SU-DHL-6 (cell line): ENCODE data around the gene RAB9A.
A peak's percentile ranks its signal among the peaks of the same experiment; 100 is the strongest.

ENCODE experiments used
- H2AFZ ChIP-seq: fragments of 200-600 bp; sonication (generic); 2 replicates; pipeline ENCODE4 v1.6.1; 2014; ENCODE audit warnings: low read depth, mild to moderate bottlenecking, moderate library complexity, mixed read lengths, antibody characterized with exemption, low read length; ENCODE audit not compliant: severe bottlenecking
- H3F3A ChIP-seq: fragments of 200-600 bp; shearing (Covaris generic); 2 replicates; pipeline ENCODE4 v1.6.0; 2016; ENCODE audit warnings: antibody characterized with exemption, mild to moderate bottlenecking; ENCODE audit not compliant: insufficient read depth
- H3K27ac ChIP-seq: fragments of 200-600 bp; sonication (generic); 2 replicates; pipeline ENCODE4 v1.5.1; 2016; ENCODE audit warnings: low read depth, mild to moderate bottlenecking, low read length, moderate library complexity, mixed read lengths
- H3K27me3 ChIP-seq: fragments of 200-600 bp; sonication (generic), shearing (Covaris generic); 2 replicates; pipeline ENCODE4 v1.6.0; 2014; ENCODE audit warnings: mild to moderate bottlenecking, low read length
- H3K36me3 ChIP-seq: fragments of 200-600 bp; sonication (generic); 2 replicates; pipeline ENCODE4 v1.6.1; 2014; ENCODE audit warnings: mild to moderate bottlenecking, low read length, mixed read lengths
- H3K4me2 ChIP-seq: fragments of 300-600, 200-600 bp; shearing (Covaris generic), sonication (generic); 2 replicates; pipeline ENCODE4 v1.6.0; 2014; ENCODE audit warnings: low read length, low read depth, mild to moderate bottlenecking; ENCODE audit not compliant: poor library complexity, severe bottlenecking
- H3K4me3 ChIP-seq: fragments of 200-600 bp; sonication (generic); 2 replicates; pipeline ENCODE4 v1.5.1; 2014; ENCODE audit warnings: antibody characterized with exemption, low read length, mild to moderate bottlenecking, mixed read lengths; ENCODE audit not compliant: insufficient read depth, poor library complexity, severe bottlenecking
- H3K79me2 ChIP-seq: fragments of 200-600 bp; sonication (generic); 2 replicates; pipeline ENCODE4 v1.6.1; 2014; ENCODE audit warnings: mild to moderate bottlenecking, low read length, moderate library complexity; ENCODE audit not compliant: insufficient read depth
- H3K9ac ChIP-seq: fragments of 200-600 bp; sonication (generic); 2 replicates; pipeline ENCODE4 v1.7.0; 2014; ENCODE audit warnings: mild to moderate bottlenecking, low read length
- H3K9me2 ChIP-seq: fragments of 200-600 bp; sonication (generic); replicated peaks from 2 replicates; pipeline ENCODE4 v1.6.1; 2014; ENCODE audit warnings: low read length; ENCODE audit not compliant: insufficient read depth
- H3K9me3 ChIP-seq: fragments of 200-600 bp; sonication (generic); 2 replicates; pipeline ENCODE4 v1.6.1; 2014; ENCODE audit warnings: low read length, mixed read lengths; ENCODE audit not compliant: insufficient read depth
- H4K20me1 ChIP-seq: fragments of 200-600 bp; sonication (generic); 2 replicates; pipeline ENCODE4 v1.6.1; 2014; ENCODE audit warnings: low read depth, mild to moderate bottlenecking, antibody characterized with exemption, low read length, moderate library complexity, mixed read lengths
- EZH2phosphoT487 ChIP-seq: fragments of 200-600 bp; sonication (generic), shearing (Covaris generic); conservative IDR thresholded peaks from 2 replicates; pipeline ENCODE4 v1.6.1; 2018; ENCODE audit warnings: mild to moderate bottlenecking, antibody characterized with exemption, low read length, moderate library complexity, mixed read lengths
- TF ChIP-seq, protein P1 (sequence below): fragments of 200-600 bp; sonication (generic); IDR thresholded peaks from one replicate; pipeline ENCODE4 v1.5.1; 2017; ENCODE audit warnings: antibody characterized with exemption, mild to moderate bottlenecking, low read length, moderate library complexity; ENCODE audit not compliant: insufficient read depth, poor library complexity, severe bottlenecking

The RAB9A gene

DNA sequence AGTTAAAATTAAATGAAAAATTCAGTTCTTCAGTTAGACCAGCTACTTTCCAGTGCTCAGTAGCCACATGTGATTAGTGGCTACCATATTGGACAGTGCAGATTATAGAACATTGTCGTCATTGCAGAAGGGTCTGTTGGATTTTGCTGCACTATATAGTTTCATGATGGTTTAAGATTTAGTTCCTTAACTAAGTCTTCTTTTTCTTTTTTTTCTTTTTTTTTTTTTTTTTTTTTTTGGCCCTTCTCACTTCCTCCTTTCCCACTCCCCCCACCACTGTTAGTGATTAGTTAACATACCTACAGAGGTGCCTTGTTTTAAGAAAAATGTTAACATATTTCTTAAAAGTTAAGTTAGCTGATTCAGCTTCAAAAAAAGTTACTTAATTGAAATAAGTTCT is 9.0 kb downstream of the RAB9A start:
- no peaks in the 10 kb centered on the region for H4K20me1 ChIP-seq
- no peaks in the 10 kb centered on the region for H3F3A ChIP-seq
- no peaks in the 10 kb centered on the region for H3K9me2 ChIP-seq
- no peak overlapping the region for H3K4me3 ChIP-seq
- no peak overlapping the region for H3K4me2 ChIP-seq
- no peaks in the 10 kb centered on the region for H3K36me3 ChIP-seq
- H3K27ac ChIP-seq, result no peak overlapping the region
- no peaks in the 10 kb centered on the region for H3K79me2 ChIP-seq
- H3K9ac ChIP-seq, result no peak overlapping the region
- H3K9me3 ChIP-seq, result no peaks in the 10 kb centered on the region
- H2AFZ ChIP-seq, result no peak overlapping the region
- TF ChIP-seq EZH2phosphoT487, result no peak
- TF ChIP-seq, protein P1, sequence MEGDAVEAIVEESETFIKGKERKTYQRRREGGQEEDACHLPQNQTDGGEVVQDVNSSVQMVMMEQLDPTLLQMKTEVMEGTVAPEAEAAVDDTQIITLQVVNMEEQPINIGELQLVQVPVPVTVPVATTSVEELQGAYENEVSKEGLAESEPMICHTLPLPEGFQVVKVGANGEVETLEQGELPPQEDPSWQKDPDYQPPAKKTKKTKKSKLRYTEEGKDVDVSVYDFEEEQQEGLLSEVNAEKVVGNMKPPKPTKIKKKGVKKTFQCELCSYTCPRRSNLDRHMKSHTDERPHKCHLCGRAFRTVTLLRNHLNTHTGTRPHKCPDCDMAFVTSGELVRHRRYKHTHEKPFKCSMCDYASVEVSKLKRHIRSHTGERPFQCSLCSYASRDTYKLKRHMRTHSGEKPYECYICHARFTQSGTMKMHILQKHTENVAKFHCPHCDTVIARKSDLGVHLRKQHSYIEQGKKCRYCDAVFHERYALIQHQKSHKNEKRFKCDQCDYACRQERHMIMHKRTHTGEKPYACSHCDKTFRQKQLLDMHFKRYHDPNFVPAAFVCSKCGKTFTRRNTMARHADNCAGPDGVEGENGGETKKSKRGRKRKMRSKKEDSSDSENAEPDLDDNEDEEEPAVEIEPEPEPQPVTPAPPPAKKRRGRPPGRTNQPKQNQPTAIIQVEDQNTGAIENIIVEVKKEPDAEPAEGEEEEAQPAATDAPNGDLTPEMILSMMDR, result no peak
- no peaks in the 10 kb centered on the region for H3K27me3 ChIP-seq

DNA sequence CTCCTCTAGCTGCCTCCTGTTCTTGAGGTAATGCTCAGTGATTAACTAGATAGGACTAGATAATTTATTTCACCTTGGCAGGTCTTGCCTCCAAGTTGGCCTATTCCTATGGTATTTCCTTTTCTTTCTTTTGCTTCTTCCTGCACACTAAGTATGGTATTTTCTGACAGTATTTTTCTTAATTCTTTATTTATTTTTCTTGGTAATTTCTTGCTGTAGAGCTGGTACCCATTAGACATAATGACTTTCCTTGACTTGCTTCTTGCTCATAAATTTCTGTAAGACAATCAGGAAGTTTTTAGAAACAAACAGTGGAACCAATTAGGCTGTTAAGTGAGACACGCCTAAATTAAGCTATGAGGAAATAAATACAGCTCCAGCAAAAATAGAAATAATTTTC is 9.5 kb downstream of the RAB9A start:
- H4K20me1 ChIP-seq, result no peaks in the 10 kb centered on the region
- H3K9ac ChIP-seq, result no peak overlapping the region
- peak overlapping the region; percentile 15 for H3K4me2 ChIP-seq
- TF ChIP-seq, protein P1, result no peak
- TF ChIP-seq EZH2phosphoT487, result no peak
- H3K9me2 ChIP-seq, result no peaks in the 10 kb centered on the region
- H3K27ac ChIP-seq, result no peak overlapping the region
- no peak overlapping the region for H3K4me3 ChIP-seq
- no peaks in the 10 kb centered on the region for H3F3A ChIP-seq
- H2AFZ ChIP-seq, result no peak overlapping the region
- H3K9me3 ChIP-seq, result no peaks in the 10 kb centered on the region
- H3K36me3 ChIP-seq, result no peaks in the 10 kb centered on the region
- H3K79me2 ChIP-seq, result no peaks in the 10 kb centered on the region
- H3K27me3 ChIP-seq, result no peaks in the 10 kb centered on the region

DNA sequence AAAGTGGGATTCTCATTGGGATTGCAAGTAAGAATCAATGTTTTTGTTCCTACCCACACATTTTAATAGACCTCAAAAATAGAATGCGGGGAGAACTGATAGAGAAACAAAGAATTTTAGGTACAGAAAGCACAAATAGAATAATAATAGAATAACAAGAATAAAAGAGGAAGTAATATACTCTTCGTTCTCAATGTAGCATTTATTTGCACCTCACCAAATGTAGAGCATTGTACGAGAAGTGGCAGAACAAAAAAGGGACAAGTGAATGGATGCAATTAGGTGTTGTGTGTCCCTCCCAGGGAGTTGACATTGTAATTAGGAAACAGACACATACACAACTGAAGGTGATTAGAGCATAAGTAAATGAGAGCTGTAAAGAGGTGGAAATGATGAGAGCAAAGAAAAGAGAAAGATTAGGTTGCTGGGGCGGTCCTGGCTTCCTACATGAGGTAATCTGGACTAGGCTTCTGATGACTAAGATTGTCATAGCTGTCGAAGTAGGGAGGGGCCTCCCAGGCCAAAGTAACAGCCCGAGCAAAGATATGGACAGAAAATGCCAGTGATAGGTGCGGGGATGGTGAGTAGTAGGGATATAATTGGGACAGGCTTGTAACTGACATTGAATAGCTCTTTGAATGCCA is 10.4 kb downstream of the RAB9A start:
- no peaks in the 10 kb centered on the region for H3F3A ChIP-seq
- H3K4me3 ChIP-seq, result no peak overlapping the region
- no peaks in the 10 kb centered on the region for H3K9me3 ChIP-seq
- H3K9me2 ChIP-seq, result no peaks in the 10 kb centered on the region
- no peaks in the 10 kb centered on the region for H3K79me2 ChIP-seq
- H3K9ac ChIP-seq, result no peak overlapping the region
- H4K20me1 ChIP-seq, result no peaks in the 10 kb centered on the region
- H3K27me3 ChIP-seq, result no peaks in the 10 kb centered on the region
- H3K4me2 ChIP-seq, result peak overlapping the region; percentile 15
- TF ChIP-seq, protein P1, result no peak
- no peak for TF ChIP-seq EZH2phosphoT487
- no peak overlapping the region for H2AFZ ChIP-seq
- H3K36me3 ChIP-seq, result no peaks in the 10 kb centered on the region
- H3K27ac ChIP-seq, result no peak overlapping the region
